Measurements from ENCODE around the gene SLC25A41. TPM values are rescaled to one million over a fixed set of nuclear protein-coding genes. Genes with fewer than 3 reads are reported as not detected.

Gene SLC25A41
- total RNA-seq, 2 experiments from 2014 or later: 0.16 to 0.18 TPM

GRCh38 chr19:6376512-6377190 lies 56.9 kb downstream of the SLC25A41 start:
- Mint-ChIP-seq H3K36me3 (ENCODE audit: low read depth) (peaks cover 24% of the 10 kb centered on the region), H3K4me1 (ENCODE audit: low read depth) (peaks cover 20% of the 10 kb centered on the region), H3K9me3 (ENCODE audit: insufficient read depth) (no peaks in the 10 kb centered on the region), H3K27ac (no peak overlapping the region), H3K4me3 (no peak overlapping the region), H3K27me3 (ENCODE audit: low read depth) (no peaks in the 10 kb centered on the region)
- ATAC-seq: no peak
- no peak for DNase-seq
- POLR2A ChIA-PET: interaction anchor here (0.7 to 0.9 kb wide), 2 partner anchors 104 to 415 kb away, joined by 3 to 5 read pairs; no protein-coding TSS in a partner anchor
- CTCF ChIA-PET: interaction anchor here (0.8 to 1.4 kb wide), 2 partner anchors 11 to 48 kb away, joined by 3 to 4 read pairs; partner anchors contain the start of gene KHSRP

Small RNA genes within 50 kb of the gene (microRNA-seq; reads per million reads assigned to microRNA genes)
- gene MIR3940 (24.1 reads per million, percentile 38 among the genes with 10 or more reads in this experiment), gene MIR6790 (not detected), gene MIR6885 (not detected)

Other genes starting within 250 kb of the SLC25A41 start
- 10 to 100 TPM; 37.3 to 48.7 TPM for gene MLLT1, start 153.8 kb downstream of the SLC25A41 start, total RNA-seq
- under 1 TPM; 0.26 to 0.29 TPM for gene ACER1, start 100.2 kb downstream of the SLC25A41 start, total RNA-seq
- 100 to 1,000 TPM; 142 to 160 TPM for gene CLPP, start 72.2 kb downstream of the SLC25A41 start, total RNA-seq
- 10 to 100 TPM; 46.1 to 48.8 TPM for gene ALKBH7, start 61.0 kb downstream of the SLC25A41 start, total RNA-seq
- 1 to 10 TPM; 2.1 to 2.6 TPM for gene PSPN, start 57.8 kb downstream of the SLC25A41 start, total RNA-seq
- 10 to 100 TPM; 71.2 to 71.5 TPM for gene GTF2F1, start 40.6 kb downstream of the SLC25A41 start, total RNA-seq
- gene KHSRP, start 9.0 kb downstream of the SLC25A41 start, total RNA-seq: 100 to 1,000 TPM; 345 to 354 TPM
- 10 to 100 TPM; 27.5 to 28.0 TPM for gene SLC25A23, start 26.0 kb upstream of the SLC25A41 start, total RNA-seq
- gene CRB3, start 30.5 kb upstream of the SLC25A41 start, total RNA-seq: 1 to 10 TPM in 1 of 2 experiments, not detected in 1; 1.1 TPM
- gene DENND1C, start 48.0 kb upstream of the SLC25A41 start, total RNA-seq: 10 to 100 TPM; 94.1 to 97.5 TPM
- gene TUBB4A, start 68.5 kb upstream of the SLC25A41 start, total RNA-seq: 1 to 10 TPM; 6.6 to 6.9 TPM
- 1 to 10 TPM; 1.5 to 1.7 TPM for gene TNFSF9, start 97.3 kb upstream of the SLC25A41 start, total RNA-seq
- 10 to 100 TPM; 16.9 to 17.3 TPM for gene CD70, start 157.4 kb upstream of the SLC25A41 start, total RNA-seq
- gene TNFSF14, start 236.4 kb upstream of the SLC25A41 start, total RNA-seq: 10 to 100 TPM; 47.1 to 47.6 TPM

Measured in activated CD8-positive, alpha-beta T cell treated with anti-CD3 and anti-CD28 coated beads, Interleukin-2, amount 10 ng/mL, durations not matched to agents 7 days and 5 days (primary cell).